SK-N-MC (cell line): ENCODE measurements around the gene DLEC1.

ENCODE experiments used
- EZH2 ChIP-seq: fragments of 200-600 bp; sonication (generic); IDR thresholded peaks from one replicate; pipeline ENCODE4 v1.6.1; 2017; ENCODE audit warnings: antibody characterized with exemption
- POLR2AphosphoS5 ChIP-seq: IDR thresholded peaks from 2 replicates; pipeline ENCODE4 v1.6.1; 2012; ENCODE audit warnings: mild to moderate bottlenecking, low read depth, low read length, borderline replicate concordance

- TF ChIP-seq POLR2AphosphoS5 (no peak), EZH2 (no peak)
Observed at GRCh38 chr3:37997791-37998370, 41.1 kb upstream of the DLEC1 start.
